Suprapubic skin (tissue), 4 donors: ENCODE measurements around the gene NT5E. TPM values are rescaled to one million over a fixed set of nuclear protein-coding genes. Genes with fewer than 3 reads are reported as not detected.
A peak's percentile ranks its signal among the peaks of the same experiment; 100 is the strongest.

Experiments
- DNase-seq, 2 donors: peaks; one replicate each; pipeline ENCODE4 v3.0.0-alpha.2; 2019; ENCODE audit warnings: low spot score in 2 of 2
- H3K27ac ChIP-seq: fragments of 200-600 bp; sonication (generic); one replicate; pipeline ENCODE4 v1.5.1; 2019
- H3K27me3 ChIP-seq: fragments of 200-600 bp; sonication (generic); one replicate; pipeline ENCODE4 v1.5.1; 2019
- H3K36me3 ChIP-seq: fragments of 200-600 bp; sonication (generic); one replicate; pipeline ENCODE4 v1.5.1; 2019
- H3K4me1 ChIP-seq: fragments of 200-600 bp; sonication (generic); one replicate; pipeline ENCODE4 v1.5.1; 2019
- H3K4me3 ChIP-seq: fragments of 200-600 bp; sonication (generic); one replicate; pipeline ENCODE4 v1.5.1; 2019; ENCODE audit warnings: mild to moderate bottlenecking
- H3K9me3 ChIP-seq: fragments of 200-600 bp; sonication (generic); one replicate; pipeline ENCODE4 v1.5.1; 2019
- CTCF ChIP-seq, 2 donors: fragments of 200-600 bp in 1 of 2; fragments of 450-650 bp in 1 of 2; sonication (generic) in 1 of 2; IDR thresholded peaks; one replicate each; pipeline ENCODE4 v1.5.1; 2016 to 2019; ENCODE audit warnings: antibody characterized with exemption in 2 of 2, mild to moderate bottlenecking in 1 of 2, moderate library complexity in 1 of 2
- EP300 ChIP-seq: sonication (generic); formaldehyde crosslinking; IDR thresholded peaks from one replicate; pipeline ENCODE4 v1.6.1; 2017; ENCODE audit warnings: antibody characterized with exemption
- POLR2A ChIP-seq, 2 donors: fragments of 450-650 bp; IDR thresholded peaks; one replicate each; pipeline ENCODE4 v1.6.1; 2017; ENCODE audit warnings: antibody characterized with exemption in 2 of 2, mild to moderate bottlenecking in 2 of 2, moderate library complexity in 2 of 2
- POLR2AphosphoS5 ChIP-seq, 3 donors: sonication (generic); formaldehyde crosslinking; IDR thresholded peaks; one replicate each; pipeline ENCODE4 v1.6.1; 2017; ENCODE audit warnings: antibody characterized with exemption in 3 of 3
- WGBS: methylation state at CpG from one replicate; pipeline ENCODE4 v1.1.5; 2018; 5-methylcytosine and 5-hydroxymethylcytosine counted together
- total RNA-seq, 4 donors: library from RNA; depleted of rRNA; stranded (reverse); fragments of >200 nt; gene quantifications; one replicate each; pipeline ENCODE4 v1.1.0, GENCODE V29; 2016

The NT5E gene
- total RNA-seq, 4 donors from 2014 or later, result 1.1 to 8.7 (median 5.7) TPM

GRCh38 chr6:85417336-85417735 is 32.5 kb upstream of the NT5E start:
- H3K4me1 ChIP-seq, result peaks cover 7% of the 10 kb centered on the region

GRCh38 chr6:85418059-85418458 is 31.8 kb upstream of the NT5E start:
- 75% methylated on average over 2 of the region's 2 CpGs for WGBS
- Histone ChIP-seq H3K4me1 (peaks cover 7% of the 10 kb centered on the region), H3K27me3 (no peaks in the 10 kb centered on the region), H3K36me3 (no peaks in the 10 kb centered on the region), H3K27ac (no peak overlapping the region), H3K9me3 (no peaks in the 10 kb centered on the region), H3K4me3 (no peak overlapping the region)
- no peak for TF ChIP-seq POLR2A (IDR thresholded peaks at IDR 0.05)
- no peak for TF ChIP-seq EP300
- no peak for TF ChIP-seq POLR2AphosphoS5 (IDR thresholded peaks at IDR 0.05)
- no peak for TF ChIP-seq CTCF (IDR thresholded peaks at IDR 0.05)
- DNase-seq, result no peak

More at GRCh38 chr6:85417336-85417735, 32.5 kb upstream of the NT5E start:
- Histone ChIP-seq H3K27me3 (no peaks in the 10 kb centered on the region), H3K4me3 (no peak overlapping the region), H3K36me3 (no peaks in the 10 kb centered on the region), H3K27ac (peak overlapping the region; percentile 16), H3K9me3 (no peaks in the 10 kb centered on the region)
- DNase-seq, result no peak
- TF ChIP-seq POLR2AphosphoS5 (IDR thresholded peaks at IDR 0.05) (no peak), POLR2A (IDR thresholded peaks at IDR 0.05) (no peak), CTCF (IDR thresholded peaks at IDR 0.05) (no peak), EP300 (no peak)

GRCh38 chr6:85419046-85419759 is 30.7 kb upstream of the NT5E start:
- Histone ChIP-seq H3K4me1 (peaks cover 5% of the 10 kb centered on the region), H3K27me3 (no peaks in the 10 kb centered on the region), H3K27ac (peak overlapping the region; percentile 48), H3K9me3 (no peaks in the 10 kb centered on the region), H3K36me3 (no peaks in the 10 kb centered on the region), H3K4me3 (no peak overlapping the region)
- WGBS, result 53% methylated on average over 2 of the region's 2 CpGs
- no peak for DNase-seq
- TF ChIP-seq POLR2AphosphoS5 (IDR thresholded peaks at IDR 0.05) (no peak), CTCF (IDR thresholded peaks at IDR 0.05) (no peak), POLR2A (IDR thresholded peaks at IDR 0.05) (no peak), EP300 (no peak)

- Histone ChIP-seq H3K9me3 (no peaks in the 10 kb centered on the region), H3K27me3 (no peaks in the 10 kb centered on the region), H3K4me1 (peaks cover 5% of the 10 kb centered on the region), H3K36me3 (no peaks in the 10 kb centered on the region), H3K27ac (no peak overlapping the region), H3K4me3 (no peak overlapping the region)
- no peak for DNase-seq
- TF ChIP-seq CTCF (IDR thresholded peaks at IDR 0.05) (no peak), POLR2AphosphoS5 (IDR thresholded peaks at IDR 0.05) (no peak), POLR2A (IDR thresholded peaks at IDR 0.05) (no peak), EP300 (no peak)
- 94% methylated on average over 1 of the region's 1 CpG for WGBS
These were observed 29.3 kb upstream of the NT5E start for GRCh38 chr6:85420551-85420950.

GRCh38 chr6:85421181-85421580 is 28.7 kb upstream of the NT5E start:
- peak overlapping the region; percentile 14 for H3K27ac ChIP-seq
- peaks cover 5% of the 10 kb centered on the region for H3K4me1 ChIP-seq
- no peak overlapping the region for H3K4me3 ChIP-seq
- 71% methylated on average over 2 of the region's 2 CpGs for WGBS
- TF ChIP-seq POLR2A (IDR thresholded peaks at IDR 0.05), result no peak
- TF ChIP-seq EP300, result no peak
- TF ChIP-seq POLR2AphosphoS5 (IDR thresholded peaks at IDR 0.05), result no peak
- no peak for TF ChIP-seq CTCF (IDR thresholded peaks at IDR 0.05)
- no peak for DNase-seq
- H3K27me3 ChIP-seq, result no peaks in the 10 kb centered on the region
- no peaks in the 10 kb centered on the region for H3K9me3 ChIP-seq
- no peaks in the 10 kb centered on the region for H3K36me3 ChIP-seq
